Measurements from ENCODE around the gene TOP3A.
"Not testable (repeated sequence)": the region's sequence is repeated elsewhere in the genome, so short reads cannot be mapped to it uniquely, and the experiment has no call there.

Gene TOP3A

GRCh38 chr17:18356624-18357023, 41.8 kb upstream of the TOP3A start:
- DNase-seq (ENCODE audit: low read depth in 2 of 2): peak; percentile 69 to 88
- TF ChIP-seq CTCF (IDR thresholded peaks at IDR 0.05; ENCODE audit: low read depth, low read length): no peak
- H3K4me3 ChIP-seq (replicated peaks in 1 of 2; ENCODE audit: low read depth in 2 of 2, low read length in 2 of 2): no peak overlapping the region

DNA sequence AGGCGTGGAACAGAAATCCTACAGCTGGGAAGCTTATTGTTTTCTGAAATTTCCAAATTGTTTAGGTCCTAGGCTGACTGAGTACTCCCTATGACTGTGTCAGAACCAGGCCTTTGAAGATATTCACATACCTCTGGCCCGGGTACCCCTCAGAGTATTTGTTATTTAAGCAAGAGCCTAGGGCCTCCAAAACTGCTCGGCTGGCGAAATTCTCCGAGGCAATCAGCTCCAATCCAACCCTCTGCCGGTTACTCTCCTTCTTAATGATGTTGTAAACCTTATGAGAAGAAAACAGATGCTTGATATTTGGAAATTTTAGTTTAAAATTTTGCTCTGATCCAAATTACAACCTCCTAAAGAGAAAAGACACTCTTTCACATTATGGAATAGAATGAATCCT, 38.7 kb upstream of the TOP3A start:
- TF ChIP-seq CTCF (IDR thresholded peaks at IDR 0.05; ENCODE audit: low read depth, low read length): no peak
- no peak overlapping the region for H3K4me3 ChIP-seq (replicated peaks in 1 of 2; ENCODE audit: low read depth in 2 of 2, low read length in 2 of 2)
- DNase-seq (ENCODE audit: low read depth in 2 of 2): no peak

GRCh38 chr17:18344021-18344420, 29.2 kb upstream of the TOP3A start:
- TF ChIP-seq CTCF (IDR thresholded peaks at IDR 0.05; ENCODE audit: low read depth, low read length): no peak
- H3K4me3 ChIP-seq (replicated peaks in 1 of 2; ENCODE audit: low read depth in 2 of 2, low read length in 2 of 2): no peak overlapping the region
- no peak for DNase-seq (ENCODE audit: low read depth in 2 of 2)

DNA sequence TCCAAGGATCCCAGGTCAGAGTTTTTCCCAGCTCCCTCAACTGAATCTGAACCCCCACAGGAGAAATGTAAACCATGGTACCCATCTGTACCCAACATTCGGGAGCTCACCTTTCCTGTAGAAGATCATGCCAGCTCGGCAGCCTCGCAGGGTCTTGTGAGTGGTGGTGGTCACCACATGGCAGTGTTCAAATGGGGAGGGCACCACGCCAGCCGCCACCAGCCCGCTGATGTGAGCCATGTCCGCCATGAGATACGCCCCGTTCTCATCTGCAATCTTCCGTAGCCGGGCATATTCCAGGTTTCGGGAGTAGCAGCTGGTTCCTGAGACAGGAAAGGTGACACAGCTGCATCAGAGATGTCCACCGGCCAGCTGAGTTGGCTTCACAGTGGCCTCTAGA, 25.1 kb upstream of the TOP3A start:
- DNase-seq (ENCODE audit: low read depth in 2 of 2): no peak
- TF ChIP-seq CTCF (IDR thresholded peaks at IDR 0.05; ENCODE audit: low read depth, low read length): no peak
- no peak overlapping the region for H3K4me3 ChIP-seq (replicated peaks in 1 of 2; ENCODE audit: low read depth in 2 of 2, low read length in 2 of 2)

- H3K4me3 ChIP-seq (replicated peaks in 1 of 2; ENCODE audit: low read depth in 2 of 2, low read length in 2 of 2); DNase-seq (ENCODE audit: low read depth in 2 of 2): not testable (repeated sequence)
Observed at GRCh38 chr17:18338158-18338557, 23.4 kb upstream of the TOP3A start.

DNA sequence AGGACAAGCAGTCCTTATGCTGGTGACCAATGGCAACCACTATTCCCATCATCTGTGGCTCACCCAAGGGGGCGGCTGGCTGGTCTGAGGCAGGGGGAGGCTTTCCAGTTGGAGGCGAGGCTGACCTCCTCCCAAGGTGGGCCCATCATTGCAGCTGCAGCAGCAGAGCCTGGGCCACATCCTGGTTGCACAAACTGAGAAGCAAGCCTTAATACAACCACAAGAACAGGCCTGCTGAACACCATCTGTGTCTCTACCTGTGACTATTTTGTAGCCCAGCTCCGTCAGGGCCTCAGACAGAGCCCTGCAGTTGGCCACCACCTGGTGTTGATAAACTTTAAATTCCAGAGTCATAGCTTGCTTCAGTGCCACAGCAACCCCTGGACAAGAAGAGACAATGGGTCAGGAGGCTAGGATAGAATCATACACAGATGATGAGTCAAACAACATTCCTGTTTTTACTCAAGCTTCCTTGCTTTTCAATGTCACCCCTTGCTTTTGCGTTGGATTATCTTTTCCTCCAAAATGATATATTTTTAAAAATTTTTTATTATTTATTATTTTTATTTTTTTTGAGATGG, 18.2 kb upstream of the TOP3A start:
- DNase-seq (ENCODE audit: low read depth in 2 of 2): peak in 1 of 2 donors; percentile 9
- H3K4me3 ChIP-seq (replicated peaks in 1 of 2; ENCODE audit: low read depth in 2 of 2, low read length in 2 of 2): no peak overlapping the region
- no peak for TF ChIP-seq CTCF (IDR thresholded peaks at IDR 0.05; ENCODE audit: low read depth, low read length)

- TF ChIP-seq CTCF (IDR thresholded peaks at IDR 0.05; ENCODE audit: low read depth, low read length): no peak
- DNase-seq (ENCODE audit: low read depth in 2 of 2): no peak
- H3K4me3 ChIP-seq (replicated peaks in 1 of 2; ENCODE audit: low read depth in 2 of 2, low read length in 2 of 2): no peak overlapping the region
Observed at GRCh38 chr17:18331879-18332278, 17.1 kb upstream of the TOP3A start.

Data from cardiac fibroblast (primary cell).